HepG2 (cell line): Measurements from ENCODE around the gene AZU1. TPM values are rescaled to one million over a fixed set of nuclear protein-coding genes. Genes with fewer than 3 reads are reported as not detected.

ENCODE experiments used
- ATAC-seq: fragments of 200-7000 bp; cut with Tn5 transposase; 3 replicates; pipeline ENCODE4 v1.9.1; 2020; ENCODE audit warnings: mild to moderate bottlenecking, moderate library complexity
- BruUV-seq: library from RNA; stranded (reverse); fragments of 400-500 nt; replicated peaks from 2 replicates; lab custom pipeline; 2021; lab: Mats Ljungman, UMichigan
- CTCF ChIA-PET: fragments of 300-600 bp; formaldehyde crosslinking; extraction: SDS; loops from one replicate; lab custom pipeline; 2021; ENCODE audit warnings: low total read pairs, inconsistent platforms, low intra/inter-chr PET ratio; lab: Yijun Ruan, JAX
- POLR2A ChIA-PET: fragments of 350-600 bp; sonication (Branson Sonifier 250); formaldehyde crosslinking; loops from one replicate; lab custom pipeline; 2020; ENCODE audit warnings: antibody characterized with exemption, inconsistent platforms; lab: Yijun Ruan, JAX
- DNase-seq: peaks from one replicate; pipeline ENCODE4 v3.0.0-alpha.2; 2015; ENCODE audit warnings: low spot score
- FAIRE-seq: peaks from 3 replicates; lab custom pipeline; 2011; peaks lifted over from hg19 to GRCh38; lab: Jason Lieb, UNC
- H2AFZ ChIP-seq: one replicate; pipeline ENCODE4 v1.6.1; 2011; ENCODE audit warnings: low read length, inconsistent platforms
- H3K27ac ChIP-seq: fragments of 300-600 bp; 3 replicates; pipeline ENCODE4 v1.8.0; 2011; ENCODE audit warnings: mixed run types, mild to moderate bottlenecking, mixed read lengths, low read length, inconsistent platforms; ENCODE audit not compliant: insufficient read depth; ENCODE audit errors: extremely low read length
- H3K27me3 ChIP-seq, 2 experiments: fragments of 200-600 bp in 1 of 2; 2 replicates in 1 of 2; 3 replicates in 1 of 2; pipeline versions ENCODE4 v1.6.0 to v1.8.0; 2011; ENCODE audit warnings: low read length in 2 of 2, mild to moderate bottlenecking in 2 of 2, moderate library complexity in 2 of 2, inconsistent platforms in 1 of 2; ENCODE audit not compliant: insufficient read depth in 2 of 2, control insufficient read depth in 1 of 2
- H3K36me3 ChIP-seq, 2 experiments: fragments of 200-600 bp in 1 of 2; replicated peaks in 1 of 2; 2 replicates in 1 of 2; 3 replicates in 1 of 2; pipeline versions ENCODE4 v1.5.1 to v1.8.0; 2011; ENCODE audit warnings: low read length in 2 of 2, inconsistent platforms in 1 of 2; ENCODE audit not compliant: insufficient read depth in 2 of 2, control insufficient read depth in 1 of 2
- H3K4me1 ChIP-seq: 2 replicates; pipeline ENCODE4 v1.5.1; 2012; ENCODE audit warnings: low read length, inconsistent platforms; ENCODE audit not compliant: insufficient read depth
- H3K4me2 ChIP-seq: 2 replicates; pipeline ENCODE4 v1.6.0; 2011; ENCODE audit warnings: low read depth, low read length, inconsistent platforms
- H3K4me3 ChIP-seq, 3 experiments: fragments of 200-600 bp in 1 of 3; sonication (generic), shearing (Covaris generic) in 1 of 3; replicated peaks in 1 of 3; 2 replicates each; pipeline ENCODE4 v1.5.1; 2011 to 2016; ENCODE audit warnings: low read length in 3 of 3, inconsistent platforms in 2 of 3, low read depth in 2 of 3, mild to moderate bottlenecking in 2 of 3, control low read depth in 1 of 3, mixed read lengths in 1 of 3; ENCODE audit not compliant: insufficient read depth in 1 of 3
- H3K79me2 ChIP-seq: one replicate; pipeline ENCODE4 v1.6.1; 2011; ENCODE audit warnings: low read length, inconsistent platforms; ENCODE audit not compliant: insufficient read depth
- H3K9ac ChIP-seq: 2 replicates; pipeline ENCODE4 v1.6.0; 2011; ENCODE audit warnings: mild to moderate bottlenecking, low read depth, low read length, inconsistent platforms; ENCODE audit not compliant: insufficient read depth
- H3K9me3 ChIP-seq: 2 replicates; pipeline ENCODE4 v1.5.1; 2012; ENCODE audit warnings: mild to moderate bottlenecking, low read length
- H4K20me1 ChIP-seq: 2 replicates; pipeline ENCODE4 v1.6.0; 2011; ENCODE audit warnings: inconsistent platforms, mild to moderate bottlenecking, low read length, moderate library complexity; ENCODE audit not compliant: insufficient read depth
- GABPA ChIP-seq, 2 experiments: IDR thresholded peaks; 2 replicates each; pipeline ENCODE4 v1.6.1; 2011 to 2016; ENCODE audit warnings: low read depth in 2 of 2, low read length in 1 of 2, missing biosample characterization in 1 of 2, missing genetic modification characterization in 1 of 2
- GTF2F1 ChIP-seq: fragments of 150-350 bp; IDR thresholded peaks from 2 replicates; pipeline ENCODE4 v1.6.1; 2014; ENCODE audit warnings: low read length
- MAFK ChIP-seq, 2 experiments: IDR thresholded peaks in 1 of 2; conservative IDR thresholded peaks in 1 of 2; 2 replicates each; pipeline ENCODE4 v1.6.1; 2011; ENCODE audit warnings: improper control_type of control experiment in 2 of 2, low read length in 2 of 2
- PAXIP1 ChIP-seq: sonication (generic); formaldehyde crosslinking; conservative IDR thresholded peaks from 2 replicates; pipeline ENCODE4 v1.4.0; 2020; ENCODE audit warnings: mild to moderate bottlenecking, missing genetic modification reagents, moderate library complexity
- RELA ChIP-seq: sonication (generic); formaldehyde crosslinking; IDR thresholded peaks from 2 replicates; pipeline ENCODE4 v1.4.0; 2020; ENCODE audit warnings: missing genetic modification reagents
- ZNF318 ChIP-seq: sonication (generic); formaldehyde crosslinking; IDR thresholded peaks from 2 replicates; pipeline ENCODE4 v1.4.0; 2020; ENCODE audit warnings: mild to moderate bottlenecking, missing genetic modification reagents
- WGBS: methylation state at CpG from one replicate; pipeline ENCODE4 v1.1.6; 2017; ENCODE audit warnings: low lambda C conversion rate; 5-methylcytosine and 5-hydroxymethylcytosine counted together
- in situ Hi-C: cut with HindIII; loops from 2 replicates; pipeline ENCODE4 v1.10.0; 2017; ENCODE audit warnings: low pct_unique_long_range_greater_than_20kb; ENCODE audit not compliant: extremely low pct_ligation_motif_present
- intact Hi-C: fragments of 100-400 bp; cut with micrococcal nuclease; formaldehyde crosslinking; loops from one replicate; pipeline ENCODE4 v1.10.0; 2022; ENCODE audit not compliant: unreplicated experiment
- polyA plus RNA-seq, 8 experiments: library from polyadenylated mRNA; depleted of rRNA in 3 of 8; stranded (reverse) in 7 of 8; unstranded in 1 of 8; fragments of >200 nt; fragmentation: Illumina TruSeq in 4 of 8; extraction: Trizol in 4 of 8; gene quantifications; 2 replicates each; pipeline versions ENCODE4 v1.2.1 to v1.2.3, GENCODE V29; 2011 to 2016; ENCODE audit warnings: low read depth in 4 of 8, missing spikeins in 1 of 8, mixed read lengths in 1 of 8; ENCODE audit not compliant: insufficient read depth in 1 of 8
- total RNA-seq, 5 experiments: library from RNA; depleted of rRNA; stranded (reverse); fragments of >200 nt; fragmentation: Illumina TruSeq; extraction: Trizol; gene quantifications; 2 replicates each; pipeline ENCODE4 v1.2.3, GENCODE V29; 2016; ENCODE audit warnings: low read depth in 1 of 5

AZU1 gene
- total and polyA plus RNA-seq, 2 of the 13 experiments (the other 11 are each of a cell fraction or from before 2014, with no cell fraction given): not detected

- FAIRE-seq (no peak), DNase-seq (no peak), ATAC-seq (no peak)
- peaks cover 7 to 30% of the 10 kb centered on the region in 2 experiments for H3K27me3 ChIP-seq
- no peak overlapping the region for H3K4me2 ChIP-seq
- in situ Hi-C loops (no loop called here), intact Hi-C loops (no loop called here)
- no peak overlapping the region for H3K27ac ChIP-seq
- no TSS peak for BruUV-seq
- no peaks in the 10 kb centered on the region for H3K9me3 ChIP-seq
- WGBS: 55% methylated on average over 9 of the region's 15 CpGs
- no peaks in the 10 kb centered on the region for H3K79me2 ChIP-seq
- CTCF ChIA-PET: no interaction called here
- H4K20me1 ChIP-seq: no peaks in the 10 kb centered on the region
- TF ChIP-seq MAFK (conservative IDR thresholded peaks at IDR 0.05 in 1 of 2, IDR thresholded peaks at IDR 0.05 in 1 of 2; ENCODE audit: low read length in 2 of 2): no peak
- no peak for TF ChIP-seq GABPA (IDR thresholded peaks at IDR 0.05; ENCODE audit: low read depth, low read length)
- TF ChIP-seq GABPA (CRISPR knock-in tag; IDR thresholded peaks at IDR 0.05; ENCODE audit: low read depth): peak; percentile 31; the same call in 1 of the 2 replicates
- no peak for TF ChIP-seq GTF2F1
- no peak for TF ChIP-seq PAXIP1
- no peak for TF ChIP-seq ZNF318 (CRISPR knock-in tag)
- no peak for TF ChIP-seq RELA (CRISPR knock-in tag)
- peak overlapping the region in 1 of 3 experiments; percentile 25; a peak in 1 of 6 replicates for H3K4me3 ChIP-seq
- H2AFZ ChIP-seq: no peak overlapping the region
- H3K4me1 ChIP-seq: peaks cover 8% of the 10 kb centered on the region
- POLR2A ChIA-PET: no interaction called here
- no peak overlapping the region for H3K9ac ChIP-seq
- no peaks in the 10 kb centered on the region for H3K36me3 ChIP-seq
These were observed 2.8 kb upstream of the AZU1 start for GRCh38 chr19:824885-825284.
